ENCODE results near the gene PAEP.

Gene PAEP

GRCh38 chr9:135551456-135551855 is 10.1 kb upstream of the PAEP start:
- DNase-seq = no peak

- DNase-seq = no peak
These were observed 9.4 kb upstream of the PAEP start for GRCh38 chr9:135552021-135552697.

GRCh38 chr9:135552698-135553171 is 8.8 kb upstream of the PAEP start:
- no peak for DNase-seq

- no peak for DNase-seq
These were observed 6.8 kb upstream of the PAEP start for GRCh38 chr9:135554718-135555117.

- no peak for DNase-seq
These were observed 6.4 kb upstream of the PAEP start for GRCh38 chr9:135555203-135555602.

- no peak for DNase-seq
These were observed 5.6 kb upstream of the PAEP start for GRCh38 chr9:135555910-135556309.

- no peak for DNase-seq
These were observed 1.9 kb upstream of the PAEP start for GRCh38 chr9:135559606-135560005.

GRCh38 chr9:135562235-135562745 is 734 bp downstream of the PAEP start:
- DNase-seq = no peak

- DNase-seq = no peak
These were observed 1.5 kb downstream of the PAEP start for GRCh38 chr9:135563039-135563476.

- DNase-seq = no peak
These were observed 2.3 kb downstream of the PAEP start for GRCh38 chr9:135563858-135564257.

GRCh38 chr9:135565141-135565628 is 3.6 kb downstream of the PAEP start:
- DNase-seq = no peak

- no peak for DNase-seq
These were observed 4.1 kb downstream of the PAEP start for GRCh38 chr9:135565636-135566035.

- DNase-seq = no peak
These were observed 5.0 kb downstream of the PAEP start for GRCh38 chr9:135566552-135566951.

GRCh38 chr9:135567311-135567710 is 5.8 kb downstream of the PAEP start:
- no peak for DNase-seq

GRCh38 chr9:135568026-135568425 is 6.5 kb downstream of the PAEP start:
- no peak for DNase-seq

GRCh38 chr9:135570456-135570855 is 8.9 kb downstream of the PAEP start:
- DNase-seq = no peak

GRCh38 chr9:135572233-135572632 is 10.7 kb downstream of the PAEP start:
- DNase-seq = no peak

GRCh38 chr9:135573124-135573523 is 11.6 kb downstream of the PAEP start:
- no peak for DNase-seq

GRCh38 chr9:135574331-135574730 is 12.8 kb downstream of the PAEP start:
- no peak for DNase-seq

- DNase-seq = no peak
These were observed 13.4 kb downstream of the PAEP start for GRCh38 chr9:135574943-135575342.

- no peak for DNase-seq
These were observed 14.6 kb downstream of the PAEP start for GRCh38 chr9:135575995-135576631.

GRCh38 chr9:135577256-135577655 is 15.7 kb downstream of the PAEP start:
- no peak for DNase-seq

GRCh38 chr9:135579356-135579755 is 17.8 kb downstream of the PAEP start:
- no peak for DNase-seq
